Natural killer cell treated with Interleukin-12 subunit alpha and Interleukin-12 subunit beta and Interleukin-15 and Interleukin-18, amount 100 ng/mL, for 72 hours (primary cell): Measurements from ENCODE around the gene GRM4. TPM values are rescaled to one million over a fixed set of nuclear protein-coding genes. Genes with fewer than 3 reads are reported as not detected.

Source experiments
- ATAC-seq, 2 donors: fragments of 150-1000 bp; cut with Tn5 transposase in 1 of 2; sonication (Bioruptor Pico), chemical (Tn5 transposase) in 1 of 2; 2 replicates each; pipeline ENCODE4 v1.10.0; 2021
- DNase-seq: peaks from one replicate; pipeline ENCODE4 v3.0.0; 2022; ENCODE audit warnings: low spot score
- H3K27ac Mint-ChIP-seq, 2 donors: 1 replicate in 1 of 2; 2 replicates in 1 of 2; pipeline ENCODE4 v1.8.0; 2022; ENCODE audit warnings: mixed read lengths in 2 of 2, mild to moderate bottlenecking in 1 of 2, moderate library complexity in 1 of 2
- H3K27me3 Mint-ChIP-seq, 2 donors: 1 replicate in 1 of 2; 2 replicates in 1 of 2; pipeline ENCODE4 v1.8.0; 2022; ENCODE audit warnings: mixed read lengths in 2 of 2
- H3K36me3 Mint-ChIP-seq: one replicate; pipeline ENCODE4 v1.8.0; 2022; ENCODE audit warnings: mixed read lengths
- H3K4me1 Mint-ChIP-seq, 2 donors: 1 replicate in 1 of 2; 2 replicates in 1 of 2; pipeline ENCODE4 v1.8.0; 2022; ENCODE audit warnings: low read depth in 2 of 2, mixed read lengths in 2 of 2, mild to moderate bottlenecking in 1 of 2
- H3K4me3 Mint-ChIP-seq: one replicate; pipeline ENCODE4 v1.8.0; 2022; ENCODE audit warnings: mixed read lengths
- H3K9me3 Mint-ChIP-seq: 2 replicates; pipeline ENCODE4 v1.8.0; 2022; ENCODE audit warnings: mixed read lengths
- total RNA-seq, 2 donors: library from RNA; stranded (reverse); gene quantifications; one replicate each; pipeline ENCODE4 v1.2.3, GENCODE V29; 2022

GRM4 gene
- total RNA-seq, 2 donors from 2014 or later, result not detected

DNA sequence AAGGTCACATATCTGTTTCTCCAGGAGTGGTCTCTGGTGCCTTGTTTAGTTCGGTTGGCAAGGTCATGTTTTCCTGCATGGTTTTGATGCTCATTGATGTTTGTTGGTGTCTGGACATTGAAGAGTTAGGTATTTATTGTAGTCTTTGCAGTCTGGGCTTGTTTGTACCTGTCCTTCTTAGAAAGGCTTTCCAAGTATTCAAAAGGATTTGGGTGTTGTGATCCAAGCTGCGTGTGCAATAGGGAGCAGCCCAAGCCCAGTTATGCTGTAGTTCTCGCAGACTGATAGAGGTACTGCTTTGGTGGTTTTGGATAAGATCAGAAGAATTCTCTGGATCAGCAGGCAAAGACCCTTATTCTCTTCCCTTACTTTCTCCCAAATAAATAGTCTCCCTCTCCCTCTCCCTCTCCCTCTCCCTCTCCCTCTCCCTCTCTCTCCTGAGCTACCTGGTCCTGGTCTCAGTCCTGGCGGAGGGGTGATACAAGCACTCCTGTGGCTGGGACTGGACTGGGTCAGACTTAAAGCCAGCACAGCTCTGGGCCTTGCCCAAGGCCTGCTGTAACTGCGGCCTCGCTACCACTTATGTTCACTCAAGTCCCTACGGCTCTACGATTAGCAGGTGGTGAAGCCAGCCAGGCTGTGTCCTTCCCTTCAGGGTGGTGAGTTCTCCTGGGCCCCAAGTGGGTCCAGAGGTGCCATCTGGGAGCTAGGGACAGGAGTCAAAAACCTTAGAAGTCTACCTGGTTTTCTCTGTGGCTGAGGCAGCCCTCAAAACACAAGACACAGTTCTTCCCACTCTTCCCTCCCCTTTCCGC lies 27.3 kb upstream of the GRM4 start:
- Mint-ChIP-seq H3K27me3 (peaks cover 14 to 24% of the 10 kb centered on the region in 2 donors), H3K4me1 (no peaks in the 10 kb centered on the region), H3K9me3 (no peaks in the 10 kb centered on the region), H3K36me3 (no peaks in the 10 kb centered on the region), H3K4me3 (no peak overlapping the region), H3K27ac (no peak overlapping the region)
- no peak for DNase-seq
- no peak for ATAC-seq

DNA sequence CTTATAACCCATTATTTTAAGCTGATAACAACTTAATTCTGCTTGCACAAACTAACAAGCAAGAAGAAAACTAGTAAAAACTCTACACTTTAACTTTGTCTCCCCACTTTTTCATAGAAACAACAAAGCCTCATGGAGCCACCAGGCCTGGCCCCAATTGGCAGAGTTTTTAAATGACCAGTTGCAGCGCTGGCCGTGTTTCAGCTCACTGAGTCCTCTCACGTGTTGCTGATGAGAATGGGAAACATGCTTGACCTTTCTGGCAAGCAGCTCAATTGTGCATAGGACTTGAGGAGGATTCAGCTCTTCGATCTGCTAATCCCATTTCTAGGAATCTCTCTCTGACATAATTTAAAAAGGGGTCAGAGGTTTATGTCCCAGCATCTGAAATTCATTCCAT lies 24.5 kb upstream of the GRM4 start:
- Mint-ChIP-seq H3K27me3 (peaks cover 22 to 40% of the 10 kb centered on the region in 2 donors), H3K4me1 (no peaks in the 10 kb centered on the region), H3K36me3 (no peaks in the 10 kb centered on the region), H3K9me3 (no peaks in the 10 kb centered on the region), H3K27ac (no peak overlapping the region), H3K4me3 (no peak overlapping the region)
- ATAC-seq, result no peak
- no peak for DNase-seq

DNA sequence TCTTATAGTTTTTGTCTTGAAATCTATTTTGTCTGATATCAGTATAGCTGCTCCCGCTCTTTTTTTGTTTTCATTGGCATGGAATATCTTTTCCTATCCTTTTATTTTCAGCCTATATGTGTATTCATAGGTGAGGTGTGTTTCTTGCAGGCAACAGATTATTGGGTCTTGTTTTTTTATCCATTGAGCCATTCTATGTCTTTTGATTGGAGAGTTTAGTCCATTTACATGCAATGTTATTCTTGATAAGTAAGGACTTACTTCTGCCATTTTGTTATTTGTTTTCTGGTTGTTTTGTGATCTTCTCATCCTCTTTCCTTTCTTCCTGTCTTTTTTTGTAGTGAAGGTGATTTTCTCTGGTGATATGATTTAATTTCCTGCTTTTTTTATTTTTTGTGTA lies 24.0 kb upstream of the GRM4 start:
- Mint-ChIP-seq H3K4me3 (no peak overlapping the region), H3K27me3 (peaks cover 26 to 43% of the 10 kb centered on the region in 2 donors), H3K9me3 (no peaks in the 10 kb centered on the region), H3K4me1 (no peaks in the 10 kb centered on the region), H3K27ac (no peak overlapping the region), H3K36me3 (no peaks in the 10 kb centered on the region)
- no peak for DNase-seq
- ATAC-seq, result no peak

DNA sequence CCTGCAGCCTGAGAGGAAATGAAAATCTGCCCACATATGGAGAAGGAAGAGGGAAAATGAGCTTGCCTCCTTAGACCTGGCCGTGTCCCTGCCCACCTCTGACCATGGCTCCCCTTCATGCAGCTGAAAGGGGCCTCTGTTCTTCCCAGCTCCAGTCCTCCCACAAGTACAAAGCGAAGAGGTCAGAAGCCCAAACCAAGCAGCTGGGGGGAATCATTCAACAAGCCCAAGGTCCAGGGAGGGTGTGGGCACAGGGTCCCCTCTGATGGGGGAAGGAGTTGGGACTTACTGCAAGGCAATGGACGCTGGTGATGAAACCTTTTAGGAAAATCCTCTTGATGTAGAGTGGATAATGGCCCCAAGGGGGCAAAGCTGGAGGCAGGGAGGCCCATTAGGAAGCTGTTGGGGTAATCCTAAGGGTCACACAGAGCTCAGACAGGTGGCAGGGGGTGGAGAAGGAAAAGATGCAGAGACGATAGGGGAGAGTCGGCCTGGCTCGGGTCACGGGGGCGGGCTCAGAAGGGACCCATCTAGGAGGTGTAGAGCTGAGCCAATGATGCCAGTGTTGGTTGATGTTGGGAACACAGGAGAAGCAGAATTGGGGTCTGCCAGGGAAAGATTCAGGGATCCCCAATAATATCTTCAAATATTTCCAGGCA lies 16.1 kb upstream of the GRM4 start:
- Mint-ChIP-seq H3K36me3 (peaks cover 6% of the 10 kb centered on the region), H3K27ac (no peak overlapping the region), H3K4me1 (no peaks in the 10 kb centered on the region), H3K4me3 (no peak overlapping the region), H3K27me3 (peaks cover 35 to 45% of the 10 kb centered on the region in 2 donors), H3K9me3 (no peaks in the 10 kb centered on the region)
- no peak for DNase-seq
- no peak for ATAC-seq

DNA sequence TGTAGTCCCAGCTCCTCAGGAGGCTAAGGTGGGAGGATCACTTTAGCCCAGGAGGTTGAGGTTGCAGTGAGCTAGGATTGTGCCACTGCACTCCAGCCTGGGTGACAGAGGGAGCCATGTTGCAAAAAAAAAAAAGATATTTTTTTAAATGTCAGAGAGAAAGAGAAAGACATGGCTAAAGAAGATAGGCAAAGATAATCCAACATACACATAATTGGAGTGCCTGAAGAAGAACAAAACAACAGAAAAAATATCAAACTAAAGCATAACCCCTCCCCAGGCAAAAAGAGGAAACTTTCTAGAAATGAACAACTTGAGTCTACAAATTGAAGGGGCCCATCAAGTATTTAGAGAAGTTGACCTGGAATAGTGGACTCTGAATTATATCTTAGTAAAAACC lies 14.0 kb upstream of the GRM4 start:
- no peak for ATAC-seq
- H3K4me1 Mint-ChIP-seq, result no peaks in the 10 kb centered on the region

DNA sequence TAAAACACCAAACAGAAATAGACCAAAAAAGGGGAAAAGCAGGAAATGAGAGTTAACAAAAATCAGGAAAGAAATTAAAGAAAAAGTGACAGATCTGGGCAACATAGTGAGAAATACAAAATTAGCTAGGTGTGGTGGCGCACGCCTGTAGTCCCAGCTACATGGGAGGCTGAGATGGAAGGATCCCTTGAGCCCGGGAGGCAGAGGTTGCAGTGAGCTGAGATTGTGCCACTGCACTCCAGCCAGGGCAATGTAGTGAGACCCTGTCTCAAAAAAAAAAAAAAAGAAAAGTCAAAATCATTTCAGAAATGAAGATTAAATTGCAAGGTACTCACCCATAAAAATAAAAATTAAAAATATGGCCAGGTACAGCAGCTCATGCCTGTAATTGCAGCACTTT lies 13.0 kb upstream of the GRM4 start:
- peaks cover 6% of the 10 kb centered on the region for H3K36me3 Mint-ChIP-seq
- no peak for DNase-seq

More for the DNA sequence above, 14.0 kb upstream of the GRM4 start:
- no peak for DNase-seq
- Mint-ChIP-seq H3K4me3 (no peak overlapping the region), H3K9me3 (no peaks in the 10 kb centered on the region), H3K36me3 (peaks cover 6% of the 10 kb centered on the region), H3K27me3 (peaks cover 23 to 42% of the 10 kb centered on the region in 2 donors), H3K27ac (no peak overlapping the region)

GRCh38 chr6:34157851-34158250 lies 12.0 kb upstream of the GRM4 start:
- peaks cover 0 to 4% of the 10 kb centered on the region in 2 donors for H3K4me1 Mint-ChIP-seq
- H3K27ac Mint-ChIP-seq, result no peak overlapping the region
- no peaks in the 10 kb centered on the region for H3K9me3 Mint-ChIP-seq
- H3K27me3 Mint-ChIP-seq, result peaks cover 31 to 43% of the 10 kb centered on the region in 2 donors
- DNase-seq, result no peak
- H3K36me3 Mint-ChIP-seq, result peaks cover 6% of the 10 kb centered on the region
- ATAC-seq, result no peak
- no peak overlapping the region for H3K4me3 Mint-ChIP-seq

More for the DNA sequence above, 13.0 kb upstream of the GRM4 start:
- peaks cover 27 to 38% of the 10 kb centered on the region in 2 donors for H3K27me3 Mint-ChIP-seq
- H3K4me3 Mint-ChIP-seq, result no peak overlapping the region
- peaks cover 0 to 4% of the 10 kb centered on the region in 2 donors for H3K4me1 Mint-ChIP-seq
- H3K9me3 Mint-ChIP-seq, result no peaks in the 10 kb centered on the region
- ATAC-seq, result no peak
- no peak overlapping the region for H3K27ac Mint-ChIP-seq

GRCh38 chr6:34157236-34157830 lies 11.4 kb upstream of the GRM4 start:
- no peak for DNase-seq
- peaks cover 32 to 46% of the 10 kb centered on the region in 2 donors for H3K27me3 Mint-ChIP-seq
- ATAC-seq, result no peak
- peaks cover 0 to 4% of the 10 kb centered on the region in 2 donors for H3K4me1 Mint-ChIP-seq
- no peaks in the 10 kb centered on the region for H3K9me3 Mint-ChIP-seq
- H3K27ac Mint-ChIP-seq, result no peak overlapping the region
- no peak overlapping the region for H3K4me3 Mint-ChIP-seq
- H3K36me3 Mint-ChIP-seq, result peaks cover 6% of the 10 kb centered on the region

GRCh38 chr6:34155471-34156300 lies 9.8 kb upstream of the GRM4 start:
- Mint-ChIP-seq H3K9me3 (no peaks in the 10 kb centered on the region), H3K4me3 (no peak overlapping the region), H3K27ac (no peak overlapping the region), H3K27me3 (peaks cover 36 to 52% of the 10 kb centered on the region in 2 donors), H3K4me1 (peaks cover 0 to 4% of the 10 kb centered on the region in 2 donors), H3K36me3 (peaks cover 6% of the 10 kb centered on the region)
- no peak for DNase-seq
- ATAC-seq, result no peak

- Mint-ChIP-seq H3K36me3 (peaks cover 6% of the 10 kb centered on the region), H3K4me3 (no peak overlapping the region), H3K4me1 (peaks cover 0 to 4% of the 10 kb centered on the region in 2 donors), H3K27ac (no peak overlapping the region), H3K27me3 (peaks cover 41 to 60% of the 10 kb centered on the region in 2 donors), H3K9me3 (no peaks in the 10 kb centered on the region)
- DNase-seq (no peak), ATAC-seq (peak; percentile 64 to 76)
These were observed 9.0 kb upstream of the GRM4 start for GRCh38 chr6:34154668-34155447.

GRCh38 chr6:34152806-34153520 lies 7.1 kb upstream of the GRM4 start:
- Mint-ChIP-seq H3K27me3 (peaks cover 44 to 54% of the 10 kb centered on the region in 2 donors), H3K4me1 (peaks cover 0 to 4% of the 10 kb centered on the region in 2 donors), H3K27ac (no peak overlapping the region)

GRCh38 chr6:34152042-34152524 lies 6.2 kb upstream of the GRM4 start:
- Mint-ChIP-seq H3K27ac (no peak overlapping the region), H3K4me3 (no peak overlapping the region), H3K4me1 (peaks cover 0 to 4% of the 10 kb centered on the region in 2 donors), H3K36me3 (no peaks in the 10 kb centered on the region), H3K9me3 (no peaks in the 10 kb centered on the region), H3K27me3 (peaks cover 40 to 47% of the 10 kb centered on the region in 2 donors)
- DNase-seq (no peak), ATAC-seq (no peak)

More at GRCh38 chr6:34152806-34153520, 7.1 kb upstream of the GRM4 start:
- no peaks in the 10 kb centered on the region for H3K36me3 Mint-ChIP-seq
- peak; percentile 49 for DNase-seq
- no peak overlapping the region for H3K4me3 Mint-ChIP-seq
- no peaks in the 10 kb centered on the region for H3K9me3 Mint-ChIP-seq
- peak in 1 of 2 donors; percentile 6 for ATAC-seq
